Ovary (tissue), 9 donors: ENCODE results near the gene MDN1. TPM values are rescaled to one million over a fixed set of nuclear protein-coding genes. Genes with fewer than 3 reads are reported as not detected.

ENCODE experiments used
- DNase-seq, 5 donors: peaks; one replicate each; pipeline ENCODE4 v3.0.0-alpha.2; 2019 to 2020
- H3K27ac ChIP-seq, 2 donors: fragments of 200-600 bp; one replicate each; pipeline versions ENCODE4 v1.5.1 to v1.8.0; 2019 to 2022
- H3K27me3 ChIP-seq: fragments of 200-600 bp; one replicate; pipeline ENCODE4 v1.8.0; 2022
- H3K36me3 ChIP-seq: fragments of 200-600 bp; sonication (generic); one replicate; pipeline ENCODE4 v1.5.1; 2019
- H3K4me1 ChIP-seq: one replicate; pipeline ENCODE4 v1.8.1; 2013; ENCODE audit warnings: mild to moderate bottlenecking, moderate library complexity; ENCODE audit not compliant: insufficient read depth
- H3K4me3 ChIP-seq: fragments of 200-600 bp; sonication (generic); one replicate; pipeline ENCODE4 v1.5.1; 2017
- H3K9me3 ChIP-seq, 2 donors: fragments of 200-600 bp in 1 of 2; sonication (generic) in 1 of 2; one replicate each; pipeline versions ENCODE4 v1.5.1 to v1.8.1; 2013 to 2019; ENCODE audit warnings: mild to moderate bottlenecking in 1 of 2, moderate library complexity in 1 of 2
- CTCF ChIP-seq, 3 donors: fragments of 450-650 bp in 2 of 3; fragments of 200-600 bp in 1 of 3; IDR thresholded peaks; one replicate each; pipeline versions ENCODE4 v1.5.1 to v1.8.0; 2016 to 2022; ENCODE audit warnings: antibody characterized with exemption in 3 of 3, mild to moderate bottlenecking in 1 of 3
- EP300 ChIP-seq: sonication (generic); formaldehyde crosslinking; IDR thresholded peaks from one replicate; pipeline ENCODE4 v1.6.1; 2017; ENCODE audit warnings: antibody characterized with exemption
- POLR2A ChIP-seq: fragments of 450-650 bp; IDR thresholded peaks from one replicate; pipeline ENCODE4 v1.6.1; 2017; ENCODE audit warnings: antibody characterized with exemption, mild to moderate bottlenecking, moderate library complexity
- WGBS, 3 donors: extraction: QIAGEN DNeasy Blood & Tissue Kit in 1 of 3; methylation state at CpG; one replicate each; pipeline versions ENCODE4 v1.1.5 to v1.1.7; 2013 to 2017; 5-methylcytosine and 5-hydroxymethylcytosine counted together
- intact Hi-C, 4 donors: fragments of 100-400 bp; cut with DNase I; formaldehyde crosslinking; loops; one replicate each; pipeline versions ENCODE4 v1.11.0 to v1.15.1; 2022 to 2023
- polyA plus RNA-seq, 2 donors: library from polyadenylated mRNA; stranded (reverse); fragments of 200-250 nt in 1 of 2; fragments of 350-450 nt in 1 of 2; fragmentation: Illumina TruSeq in 1 of 2; extraction: RNeasy Lipid Tissue Mini Kit (QIAGEN cat#74804) in 1 of 2; gene quantifications; one replicate each; pipeline ENCODE4 v1.2.3, GENCODE V29; 2013 to 2014
- total RNA-seq, 7 donors: library from RNA; depleted of rRNA in 2 of 7; stranded (reverse); fragments of >200 nt in 2 of 7; fragmentation: NEBNext Ultra II Directional in 3 of 7; extraction: Animal tissue kit (Norgen Biotek cat#: 25700) in 3 of 7; gene quantifications; one replicate each; pipeline versions ENCODE4 v1.1.0 to v1.2.4, GENCODE V29; 2016 to 2023
- donor health status: DM: no; HTN: no; CAD: no; lungs with moderate emphysema.
- donor health status: DM: no; HTN: no; CAD: no.
- donor health status: Bipolar disorder and iron deficiency.
- donor health status: DM: yes; HTN: yes; CAD: no.
- donor health status: DM: no; HTN: no; CAD: no.
- donor health status: DM: yes; HTN: yes; CAD: no.

The MDN1 gene
- total and polyA plus RNA-seq, 9 donors, result 11.9 to 51.5 (median 32.3) TPM

GRCh38 chr6:89655122-89655521 is 164.5 kb downstream of the MDN1 start:
- no peak overlapping the region for H3K27ac ChIP-seq
- no peaks in the 10 kb centered on the region for H3K27me3 ChIP-seq
- no peaks in the 10 kb centered on the region for H3K4me1 ChIP-seq
- no peaks in the 10 kb centered on the region for H3K36me3 ChIP-seq
- intact Hi-C loops, result no loop called here
- no peak for DNase-seq
- TF ChIP-seq EP300, result no peak
- no peak for TF ChIP-seq CTCF (IDR thresholded peaks at IDR 0.05)
- no peak for TF ChIP-seq POLR2A
- H3K4me3 ChIP-seq, result no peak overlapping the region
- H3K9me3 ChIP-seq, result no peaks in the 10 kb centered on the region
- 68 to 70% (median 69%) methylated on average over 2 of the region's 2 CpGs for WGBS, 3 donors

GRCh38 chr6:89650579-89650978 is 169.0 kb downstream of the MDN1 start:
- H3K4me1 ChIP-seq, result no peaks in the 10 kb centered on the region
- DNase-seq, result no peak
- H3K9me3 ChIP-seq, result no peaks in the 10 kb centered on the region
- WGBS, 3 donors, result 92 to 93% (median 92%) methylated on average over 8 of the region's 8 CpGs
- H3K4me3 ChIP-seq, result no peak overlapping the region
- H3K27me3 ChIP-seq, result no peaks in the 10 kb centered on the region
- H3K36me3 ChIP-seq, result no peaks in the 10 kb centered on the region
- intact Hi-C loops, result no loop called here
- no peak overlapping the region for H3K27ac ChIP-seq
- TF ChIP-seq EP300 (no peak), CTCF (IDR thresholded peaks at IDR 0.05) (no peak)

- no peaks in the 10 kb centered on the region for H3K27me3 ChIP-seq
- 92 to 97% (median 97%) methylated on average over 1 of the region's 1 CpG for WGBS, 3 donors
- no peaks in the 10 kb centered on the region for H3K4me1 ChIP-seq
- no peaks in the 10 kb centered on the region for H3K9me3 ChIP-seq
- intact Hi-C loops, result no loop called here
- H3K4me3 ChIP-seq, result no peak overlapping the region
- H3K36me3 ChIP-seq, result no peaks in the 10 kb centered on the region
- TF ChIP-seq CTCF (IDR thresholded peaks at IDR 0.05), result no peak
- no peak for TF ChIP-seq EP300
- TF ChIP-seq POLR2A, result no peak
- H3K27ac ChIP-seq, result no peak overlapping the region
- no peak for DNase-seq
These were observed 169.9 kb downstream of the MDN1 start for GRCh38 chr6:89649682-89650081.

- Histone ChIP-seq H3K4me1 (no peaks in the 10 kb centered on the region), H3K27me3 (no peaks in the 10 kb centered on the region), H3K36me3 (no peaks in the 10 kb centered on the region), H3K4me3 (no peak overlapping the region), H3K9me3 (no peaks in the 10 kb centered on the region), H3K27ac (no peak overlapping the region)
- intact Hi-C loops, result no loop called here
- 87 to 95% (median 93%) methylated on average over 4 of the region's 4 CpGs for WGBS, 3 donors
- TF ChIP-seq POLR2A, result no peak
- no peak for TF ChIP-seq EP300
- no peak for DNase-seq
These were observed 174.7 kb downstream of the MDN1 start for GRCh38 chr6:89644864-89645263.

- TF ChIP-seq EP300, result no peak
- TF ChIP-seq POLR2A, result no peak
- TF ChIP-seq CTCF (IDR thresholded peaks at IDR 0.05), result no peak
- WGBS, 3 donors, result 63 to 64% (median 63%) methylated on average over 3 of the region's 3 CpGs
- Histone ChIP-seq H3K9me3 (no peaks in the 10 kb centered on the region), H3K27ac (no peak overlapping the region), H3K27me3 (no peaks in the 10 kb centered on the region), H3K4me3 (no peak overlapping the region), H3K4me1 (peaks cover 1% of the 10 kb centered on the region), H3K36me3 (no peaks in the 10 kb centered on the region)
- intact Hi-C loops, result no loop called here
- no peak for DNase-seq
These were observed 176.2 kb downstream of the MDN1 start for GRCh38 chr6:89643406-89643805.
